HG03378 (cell line): ENCODE data around the gene IRX6.

ENCODE experiments used
- ATAC-seq: cut with Tn5 transposase; IDR thresholded peaks from one replicate; pipeline ENCODE4 v1.9.1; 2021; ENCODE audit warnings: mild to moderate bottlenecking, moderate library complexity; ENCODE audit not compliant: unreplicated experiment

The IRX6 gene

DNA sequence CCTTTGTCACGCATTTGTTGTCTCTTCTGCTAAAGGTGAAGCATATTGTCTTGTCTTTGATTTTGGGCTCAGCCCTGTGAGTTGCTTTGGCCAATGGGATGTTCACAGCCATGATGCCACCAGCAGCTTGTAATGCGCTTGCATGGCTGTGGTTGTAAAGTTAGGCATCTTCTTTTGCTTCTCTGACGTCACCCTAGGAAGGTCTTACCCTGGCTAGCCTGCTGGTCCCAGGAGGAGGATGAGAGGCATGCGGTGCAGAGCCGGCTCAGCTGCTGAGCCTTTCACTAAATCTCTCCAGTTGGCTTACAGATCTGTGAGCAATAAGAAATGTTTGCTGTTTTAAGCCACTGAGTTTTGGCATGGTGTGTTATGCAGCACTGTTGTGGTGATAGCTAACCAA, 40.8 kb downstream of the IRX6 start:
- ATAC-seq, result no peak

DNA sequence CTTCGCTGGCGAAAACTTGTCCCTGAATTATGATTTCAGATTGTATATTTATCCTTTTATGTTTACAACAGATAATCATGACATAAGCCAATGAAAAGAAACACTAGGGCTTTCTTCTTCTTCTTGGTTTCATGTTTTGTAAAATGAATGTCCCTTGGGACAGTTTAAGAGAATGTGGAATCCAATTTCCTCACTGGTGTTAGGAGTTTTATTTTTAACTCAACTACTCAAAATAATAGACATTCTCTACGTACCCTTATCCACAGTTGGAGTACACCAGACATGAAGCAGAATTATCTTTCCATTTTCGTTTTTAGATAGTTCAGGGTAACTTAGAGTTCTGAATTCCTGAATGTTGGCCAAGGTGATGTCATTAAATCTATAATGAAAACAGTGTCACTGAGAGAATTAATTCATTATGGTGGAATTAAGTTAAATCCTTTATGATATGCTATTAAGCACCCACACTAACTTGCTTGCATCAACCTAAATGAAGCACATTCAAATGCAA, 43.4 kb downstream of the IRX6 start:
- no peak for ATAC-seq

DNA sequence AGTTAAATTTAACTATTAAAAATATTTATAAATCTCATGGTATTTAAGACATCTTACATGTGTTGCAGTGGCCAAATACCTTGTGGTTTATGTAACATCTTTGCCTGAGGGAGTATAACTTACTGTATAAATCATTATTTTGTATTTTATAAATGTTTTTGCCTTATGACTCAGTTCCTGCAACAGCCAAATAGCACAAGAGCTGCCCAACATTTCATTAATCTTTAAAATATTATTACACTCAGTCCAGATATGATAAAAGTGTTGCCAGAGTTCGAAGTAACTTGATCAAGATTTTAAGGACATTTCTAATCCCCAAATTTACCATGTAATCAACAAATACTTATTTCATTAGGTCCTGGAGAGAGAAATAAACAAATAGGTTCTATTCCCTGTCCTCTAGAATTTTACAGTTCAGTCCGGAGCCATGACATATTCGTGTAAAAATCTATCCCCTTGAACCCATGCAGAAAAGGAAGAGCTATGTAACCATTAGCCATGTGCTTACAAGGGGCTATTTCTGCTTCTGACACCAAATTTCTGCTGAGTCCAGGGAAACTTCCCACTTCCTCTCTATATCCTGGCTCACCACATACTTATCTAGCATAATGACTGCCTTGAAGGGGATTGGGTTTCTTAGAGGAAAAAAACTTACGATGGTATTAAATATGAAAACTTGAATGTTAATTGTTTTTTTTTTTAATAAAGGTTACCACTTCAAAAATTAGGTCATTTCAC, 44.0 kb downstream of the IRX6 start:
- no peak for ATAC-seq

DNA sequence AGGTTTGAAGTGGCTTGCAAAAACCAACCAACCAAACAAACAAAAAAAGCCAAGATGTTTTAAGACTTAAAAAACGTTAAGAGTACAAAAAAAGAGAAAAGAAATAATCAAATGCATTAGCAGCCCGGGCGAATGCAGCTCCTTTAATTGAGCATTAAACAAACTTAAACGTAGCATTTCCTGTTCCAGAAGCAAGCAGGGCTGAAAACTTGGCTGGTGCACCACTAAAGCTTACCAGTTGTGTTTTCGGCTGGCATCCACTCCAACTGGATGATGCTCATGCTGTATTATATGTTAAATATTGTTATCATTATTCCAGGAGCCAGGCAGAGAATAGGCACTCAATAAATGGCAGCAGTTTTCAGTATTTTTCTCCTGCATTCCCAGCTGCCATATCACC, 45.1 kb downstream of the IRX6 start:
- no peak for ATAC-seq

DNA sequence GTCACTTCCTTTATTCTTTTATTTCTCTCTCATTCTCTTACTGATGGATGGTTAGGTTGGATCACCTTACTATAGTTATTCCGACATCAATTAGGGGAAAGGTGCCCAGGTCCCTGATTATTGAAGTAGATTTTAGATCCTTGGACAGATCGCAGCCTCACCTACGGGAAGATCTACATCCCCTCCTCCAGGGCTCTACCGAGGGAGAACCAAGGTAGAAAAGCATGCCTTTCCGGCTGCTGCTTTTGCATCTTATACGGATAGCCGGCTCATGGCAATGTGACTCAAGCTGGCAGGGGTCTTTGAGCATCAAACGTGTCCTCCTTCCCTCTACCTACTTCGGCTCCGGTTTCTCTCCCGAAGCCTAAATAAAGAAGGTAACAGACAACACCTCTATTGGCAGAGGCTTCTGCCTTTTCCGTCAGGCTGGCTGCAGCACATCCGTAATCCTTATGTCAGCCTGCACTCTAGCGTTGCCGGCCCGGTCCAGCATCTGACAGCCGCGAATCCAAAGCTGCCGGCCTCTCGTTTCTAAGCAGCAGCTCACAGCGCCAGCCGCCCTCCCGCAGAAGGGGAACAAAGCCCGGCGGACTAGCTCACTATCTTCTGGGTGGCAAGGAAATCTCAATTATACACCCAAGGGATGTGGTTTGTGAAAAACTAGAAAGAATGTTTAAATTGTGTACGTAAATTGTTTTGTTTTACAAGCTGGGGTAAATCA, 46.9 kb downstream of the IRX6 start:
- no peak for ATAC-seq

DNA sequence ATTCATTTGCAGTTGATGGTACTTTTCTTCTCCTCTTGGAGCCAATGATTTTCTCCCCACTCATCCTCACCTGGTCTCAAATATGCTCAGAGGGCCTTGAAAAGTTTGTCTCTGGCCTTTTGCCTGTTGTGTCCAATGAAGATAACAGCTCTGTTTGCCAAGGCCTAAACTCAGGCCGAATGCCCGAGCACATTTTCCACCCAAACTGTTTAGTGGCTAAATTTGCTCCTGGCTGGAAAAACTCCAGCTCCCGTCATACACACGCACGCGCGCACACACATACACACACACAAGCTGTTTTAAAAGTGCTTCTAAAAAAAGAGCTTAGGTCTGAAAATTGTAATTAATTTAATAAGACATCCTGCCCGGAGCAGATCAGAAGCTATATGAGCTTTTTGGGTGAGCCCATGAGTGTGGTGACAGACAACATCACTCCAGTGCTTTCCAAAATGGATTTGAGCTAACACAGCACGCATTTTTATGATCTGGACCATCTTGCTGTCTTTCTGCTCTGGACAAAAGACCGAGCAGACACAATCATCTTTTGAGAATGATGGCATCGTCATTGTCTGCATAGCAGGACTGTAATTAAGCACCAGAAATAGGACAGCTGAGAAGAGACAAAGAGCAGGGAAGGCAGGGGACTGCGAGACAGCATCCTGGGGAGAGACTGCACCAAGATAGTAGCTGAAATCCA, 48.9 kb downstream of the IRX6 start:
- ATAC-seq, result no peak

DNA sequence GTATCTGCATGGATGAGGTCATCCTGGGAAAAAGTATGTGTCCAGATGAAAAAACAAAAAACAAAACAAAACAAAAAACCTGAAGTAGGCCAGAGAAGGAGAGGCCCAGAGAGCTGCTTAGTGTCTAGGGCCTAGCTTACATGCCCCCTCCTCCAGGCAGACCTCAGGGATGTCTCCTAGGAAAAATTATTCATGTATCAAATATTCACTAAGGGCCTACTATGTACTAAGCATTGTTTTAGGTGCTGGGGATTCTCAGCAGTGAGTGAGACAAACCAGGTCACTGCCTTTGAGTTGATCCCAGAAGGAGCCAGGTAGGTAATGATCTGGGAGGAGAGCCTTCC, 49.5 kb downstream of the IRX6 start:
- ATAC-seq, result no peak

DNA sequence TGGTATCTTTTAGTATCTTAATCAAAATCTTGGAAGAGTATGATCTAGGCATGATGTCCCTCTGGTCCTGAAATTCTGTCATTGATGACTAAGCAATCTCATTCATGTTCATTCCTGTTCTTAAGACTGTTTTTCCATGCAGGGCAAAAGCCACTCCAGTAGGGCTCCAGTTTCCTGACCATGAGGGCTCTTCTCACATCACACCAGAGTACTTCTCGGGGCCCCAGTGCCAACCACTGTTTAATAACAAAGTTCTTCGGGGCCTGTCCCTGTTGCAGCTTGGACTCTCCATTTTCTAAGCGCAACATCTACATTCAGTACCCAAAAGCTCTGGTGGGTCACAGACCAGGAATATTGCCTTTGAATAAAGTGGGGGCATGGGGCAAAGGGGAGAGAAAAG, 52.0 kb downstream of the IRX6 start:
- ATAC-seq, result no peak

DNA sequence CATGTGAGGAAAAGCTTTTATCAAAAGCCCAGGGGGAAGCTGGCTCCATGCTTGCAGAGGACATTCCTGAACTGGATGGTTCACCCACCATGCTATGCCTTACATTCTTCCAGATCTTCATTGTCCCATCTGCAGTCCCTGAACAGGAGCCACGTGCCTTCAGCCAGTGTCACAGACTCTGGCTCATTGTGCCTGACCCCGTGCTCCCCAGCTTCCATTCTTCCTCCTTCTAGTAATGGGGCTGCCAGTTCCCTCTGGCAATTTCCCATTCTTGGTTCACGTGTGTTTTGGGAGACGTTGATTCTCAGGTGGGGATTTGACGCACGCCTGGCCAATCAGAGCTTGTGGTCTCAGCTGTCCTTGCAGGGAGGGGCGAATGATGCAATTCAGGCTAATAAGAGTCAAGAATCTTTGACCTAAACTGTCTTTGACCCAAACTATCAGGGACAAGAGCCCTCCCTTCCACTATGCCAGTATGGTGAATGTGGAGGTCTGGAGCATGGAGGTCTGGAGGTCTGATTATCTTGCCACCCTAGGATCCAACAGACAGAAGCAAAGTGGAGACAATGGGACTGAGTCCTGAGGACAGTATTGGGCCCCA, 52.7 kb downstream of the IRX6 start:
- ATAC-seq, result no peak

DNA sequence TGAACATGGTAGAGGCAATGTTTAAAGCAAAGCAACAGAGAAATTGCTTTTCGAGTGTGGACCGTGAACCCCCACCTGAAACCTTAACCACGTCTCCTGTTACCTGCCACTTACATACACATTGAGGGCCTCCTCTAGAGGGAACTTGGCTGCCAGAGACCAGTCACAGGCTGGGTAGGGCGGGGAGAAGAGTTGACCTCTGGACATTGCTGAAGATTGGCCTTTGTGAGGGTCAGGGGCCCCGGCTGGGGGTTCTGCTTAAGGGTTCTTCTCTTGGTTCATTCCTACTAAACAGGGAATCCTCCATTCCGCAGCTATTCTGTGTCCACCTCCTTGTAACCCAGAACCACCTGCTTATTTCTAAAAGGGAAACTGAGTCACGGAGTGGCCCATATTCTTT, 53.8 kb downstream of the IRX6 start:
- ATAC-seq, result no peak

DNA sequence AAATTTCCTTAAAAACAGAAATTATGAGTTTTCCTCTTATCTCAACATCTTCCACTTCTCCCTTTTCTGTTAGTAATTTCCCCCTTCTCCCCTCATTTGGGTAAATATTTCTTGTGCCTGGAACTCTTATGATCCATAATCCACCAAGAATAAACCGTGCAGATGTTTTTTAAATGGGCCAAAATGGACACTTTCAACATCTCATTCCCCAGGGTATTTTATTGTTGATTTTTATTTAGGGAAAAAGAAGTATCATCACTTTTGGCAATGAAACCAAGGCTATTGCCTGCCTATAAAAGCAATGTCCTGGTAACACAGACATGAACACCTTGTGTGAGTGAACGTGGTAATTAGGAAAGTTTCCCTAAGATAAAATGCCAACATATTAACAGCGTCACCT, 54.6 kb downstream of the IRX6 start:
- no peak for ATAC-seq

DNA sequence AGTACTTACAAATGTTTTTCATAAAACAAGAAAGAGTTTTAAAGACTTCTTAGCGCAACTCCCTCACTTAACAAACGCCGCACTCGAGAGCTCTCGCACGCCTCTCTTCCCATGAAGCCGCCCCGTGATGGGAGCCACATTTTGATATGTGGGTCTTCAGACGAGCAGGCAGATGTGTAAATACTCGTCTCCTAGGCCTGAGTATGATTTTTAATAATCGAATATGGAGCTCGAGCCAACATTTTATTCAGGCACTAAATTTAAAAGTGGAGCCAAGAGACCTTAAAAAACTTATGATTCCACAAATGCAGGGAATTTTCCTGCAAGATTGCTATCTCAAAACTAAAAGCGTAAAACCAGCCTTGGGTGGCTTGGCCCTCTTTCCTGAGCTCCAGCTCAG, 55.4 kb downstream of the IRX6 start:
- ATAC-seq, result no peak

DNA sequence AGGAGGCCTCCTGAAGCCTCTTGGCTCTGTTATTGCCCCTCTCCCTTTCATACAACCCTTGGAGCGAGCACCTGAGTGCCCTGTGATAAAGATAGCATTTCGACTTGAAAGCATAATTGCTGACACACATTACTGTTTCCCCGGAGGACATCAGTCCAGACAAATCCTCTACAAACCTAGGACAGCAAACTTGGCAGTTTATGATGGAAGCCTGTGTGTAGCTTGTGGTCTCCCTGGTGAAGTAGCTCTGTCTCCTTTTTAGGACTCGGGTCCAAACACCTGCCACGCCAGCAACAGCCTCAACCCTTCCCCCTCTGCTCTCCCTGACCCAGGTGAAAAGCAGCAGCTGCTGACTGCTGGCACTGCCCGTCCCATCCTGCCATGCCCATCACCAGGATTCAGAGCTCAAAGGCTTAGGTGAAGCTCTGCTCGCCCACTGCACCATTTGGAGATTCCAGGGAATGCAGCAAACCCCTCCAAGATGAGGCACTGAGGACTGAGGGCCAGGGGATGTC, 55.9 kb downstream of the IRX6 start:
- no peak for ATAC-seq
